ENCODE data around the gene GLP2R.

DNA sequence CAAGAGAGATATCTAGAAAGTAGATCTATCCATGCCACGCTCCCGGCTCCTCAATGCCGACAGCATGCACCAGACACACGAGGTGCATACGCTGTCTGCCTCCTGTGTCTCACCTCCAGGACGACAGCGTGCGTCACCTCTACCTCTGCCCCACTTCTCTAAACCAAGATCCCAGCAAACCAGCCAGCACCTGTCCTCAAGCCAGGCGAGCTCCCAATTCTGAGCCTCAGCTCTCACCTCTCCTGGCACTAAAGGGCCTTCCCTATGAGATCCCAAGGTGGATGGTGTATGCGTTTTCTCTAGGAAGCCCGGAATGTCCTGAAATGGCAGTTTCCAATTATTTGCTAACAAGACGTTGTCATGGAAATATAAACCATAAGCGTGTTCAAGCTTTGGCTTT is 115.6 kb downstream of the GLP2R start:
- TF ChIP-seq CTCF (IDR thresholded peaks at IDR 0.05) (no peak), EP300 (IDR thresholded peaks at IDR 0.05) (no peak)
